GM19324 (cell line): ENCODE results near the gene HOGA1.
A peak's percentile ranks its signal among the peaks of the same experiment; 100 is the strongest.
"Not testable (repeated sequence)": the region's sequence is repeated elsewhere in the genome, so short reads cannot be mapped to it uniquely, and the experiment has no call there.

Source experiments
- ATAC-seq: cut with Tn5 transposase; IDR thresholded peaks from one replicate; pipeline ENCODE4 v1.9.1; 2021; ENCODE audit warnings: mild to moderate bottlenecking, moderate library complexity; ENCODE audit not compliant: unreplicated experiment, low FRiP score

Gene HOGA1

DNA sequence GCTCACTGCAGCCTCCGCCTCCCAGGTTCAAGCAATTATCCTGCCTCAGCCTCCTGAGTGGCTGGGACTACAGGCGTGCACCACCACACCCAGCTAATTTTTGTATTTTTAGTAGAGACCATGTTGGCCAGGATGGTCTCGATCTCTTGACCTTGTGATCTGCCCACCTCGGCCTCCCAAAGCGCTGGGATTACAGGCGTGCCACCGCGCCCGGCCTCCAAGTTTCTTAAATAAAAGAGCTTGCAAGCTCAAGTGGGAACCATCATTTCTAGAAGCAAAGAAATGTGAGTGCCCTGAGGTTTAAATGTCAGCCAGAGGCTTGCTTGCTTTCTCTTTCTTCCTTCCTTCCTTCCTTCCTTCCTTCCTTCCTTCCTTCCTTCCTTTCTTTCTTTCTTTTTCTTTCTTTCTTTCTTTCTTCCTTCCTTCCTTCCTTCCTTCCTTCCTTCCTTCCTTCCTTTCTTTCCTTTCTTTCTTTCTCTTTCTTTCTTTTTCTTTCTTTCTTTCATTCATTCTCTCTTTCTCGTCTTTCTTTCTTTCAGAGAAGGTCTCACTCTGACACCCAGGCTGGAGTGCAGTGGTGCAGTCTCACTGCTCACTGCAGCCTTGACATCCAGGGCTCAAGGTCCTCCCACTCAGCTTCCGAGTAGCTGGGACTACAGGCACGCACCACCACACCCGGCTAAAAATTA, 58.4 kb downstream of the HOGA1 start:
- not testable (repeated sequence) for ATAC-seq

GRCh38 chr10:97643441-97643985, 59.3 kb downstream of the HOGA1 start:
- ATAC-seq = no peak

DNA sequence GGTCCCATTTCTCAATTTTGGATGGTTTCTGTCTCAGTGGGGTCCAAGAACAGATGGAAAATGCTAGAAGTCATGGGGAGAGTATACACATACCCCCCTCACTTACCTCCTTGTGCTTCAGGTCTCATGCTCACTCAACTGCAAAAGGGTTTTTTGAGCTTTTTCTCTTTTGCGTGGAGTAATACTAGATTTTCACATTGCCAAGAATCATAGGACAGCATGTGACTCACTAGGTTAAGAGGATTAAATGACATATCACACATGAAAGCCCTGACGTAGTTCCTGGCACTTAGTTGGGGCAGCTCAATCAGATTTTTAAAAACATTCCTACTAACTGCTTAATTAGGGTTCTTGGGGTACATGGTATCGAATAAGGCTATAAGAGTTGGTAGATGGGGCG, 60.7 kb downstream of the HOGA1 start:
- ATAC-seq = no peak

DNA sequence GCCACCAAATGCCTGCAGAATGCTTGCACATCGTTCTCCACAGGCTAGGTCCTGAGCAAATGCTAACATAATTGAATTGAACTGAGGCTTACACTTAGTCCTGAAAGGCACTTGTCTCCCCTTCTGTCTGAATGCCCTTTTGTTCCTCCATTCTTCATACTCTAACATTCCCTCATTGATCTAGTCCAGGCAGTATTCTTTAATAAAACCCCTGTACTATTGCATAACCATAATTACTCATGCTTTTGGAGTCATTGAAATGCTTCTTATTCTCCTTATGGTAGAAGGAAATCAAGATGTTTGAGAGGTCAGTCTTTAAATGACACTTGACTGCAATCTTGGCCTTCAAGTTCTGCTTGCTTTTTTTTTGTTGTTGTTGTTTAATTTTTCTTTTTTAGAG, 63.4 kb downstream of the HOGA1 start:
- no peak for ATAC-seq

DNA sequence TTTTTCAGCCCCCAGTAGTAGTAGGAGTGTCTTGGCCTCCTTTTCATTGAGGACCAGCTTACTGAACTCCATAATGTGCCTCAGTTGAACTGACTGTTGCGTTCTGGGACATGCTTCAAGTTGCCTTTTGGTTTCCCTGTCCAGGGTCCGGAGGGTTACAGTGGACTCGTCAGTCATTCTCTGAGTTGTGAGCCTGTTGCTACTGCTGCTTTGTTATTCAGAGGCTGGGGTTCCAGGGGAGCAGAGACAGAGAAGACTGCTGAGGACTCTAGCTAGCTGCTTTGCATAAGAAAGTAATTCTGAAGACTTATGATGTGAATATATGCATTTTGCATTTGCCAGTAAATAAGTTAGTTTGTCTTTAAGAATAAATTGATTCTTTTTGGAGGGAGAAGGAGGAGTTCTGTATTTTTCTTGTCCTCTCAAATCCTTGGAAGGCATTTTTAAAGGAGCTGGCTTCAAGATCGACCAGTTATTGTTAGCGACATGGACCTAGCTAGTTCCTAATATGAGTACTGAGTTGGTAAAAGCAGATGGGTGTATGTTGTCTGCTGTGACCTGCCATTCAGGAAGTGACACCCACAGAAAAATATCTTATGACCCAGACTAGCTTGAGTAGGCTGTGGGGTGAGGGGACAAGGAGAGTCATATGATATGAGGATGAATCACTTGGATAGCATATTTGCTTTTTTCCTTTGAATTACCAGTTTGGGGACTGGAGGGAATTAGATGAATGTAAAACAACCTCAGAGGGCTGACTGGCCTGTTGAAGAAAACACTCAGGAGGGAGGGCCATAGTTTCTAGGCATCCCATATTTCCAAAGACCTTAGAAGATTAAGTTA, 64.6 kb downstream of the HOGA1 start:
- peak; percentile 79 for ATAC-seq

GRCh38 chr10:97649405-97649750, 65.2 kb downstream of the HOGA1 start:
- ATAC-seq = not testable (repeated sequence)

GRCh38 chr10:97650726-97651125, 66.5 kb downstream of the HOGA1 start:
- ATAC-seq = no peak

GRCh38 chr10:97651773-97652172, 67.6 kb downstream of the HOGA1 start:
- no peak for ATAC-seq

GRCh38 chr10:97656777-97657176, 72.6 kb downstream of the HOGA1 start:
- no peak for ATAC-seq

DNA sequence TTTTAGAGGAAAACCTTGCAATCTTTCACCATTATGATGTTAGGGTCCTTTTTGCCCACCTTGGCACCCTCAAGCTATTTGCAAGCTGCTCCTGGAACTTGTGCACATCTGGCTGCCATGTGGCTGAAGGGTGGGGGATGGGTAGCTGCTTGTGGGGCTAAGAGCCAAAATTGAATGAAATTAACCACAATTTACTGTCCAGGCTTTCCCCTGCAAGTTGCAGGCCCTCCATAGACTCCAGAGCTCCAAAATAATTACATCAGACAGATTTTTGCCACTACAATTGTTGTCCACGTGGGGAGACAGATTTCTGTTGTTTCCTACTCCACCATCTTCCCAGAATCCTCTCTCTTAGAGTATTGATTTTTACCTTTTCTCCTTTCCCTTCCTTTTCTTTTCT, 75.4 kb downstream of the HOGA1 start:
- no peak for ATAC-seq
